H9 (cell line): Measurements from ENCODE around the gene ZNF224. TPM values are rescaled to one million over a fixed set of nuclear protein-coding genes. Genes with fewer than 3 reads are reported as not detected.

Source experiments
- DNase-seq: peaks from one replicate; pipeline ENCODE4 v3.0.0-alpha.2; 2017
- H2AFZ ChIP-seq: one replicate; pipeline ENCODE4 v1.6.1; 2013; ENCODE audit warnings: mild to moderate bottlenecking, low read length, control low read depth, moderate library complexity
- H2AK5ac ChIP-seq: 2 replicates; pipeline ENCODE4 v1.6.1; 2013; ENCODE audit warnings: low read length, control low read depth, mixed read lengths; ENCODE audit not compliant: insufficient read length
- H2BK120ac ChIP-seq: one replicate; pipeline ENCODE4 v1.6.1; 2013; ENCODE audit warnings: low read depth, mild to moderate bottlenecking, low read length, control low read depth, inconsistent platforms; ENCODE audit not compliant: poor library complexity, severe bottlenecking
- H2BK12ac ChIP-seq: 2 replicates; pipeline ENCODE4 v1.6.1; 2013; ENCODE audit warnings: low read length, control low read depth, mixed read lengths, low read depth; ENCODE audit not compliant: insufficient read length
- H2BK15ac ChIP-seq: 2 replicates; pipeline ENCODE4 v1.6.1; 2013; ENCODE audit warnings: low read depth, low read length, control low read depth
- H2BK20ac ChIP-seq: one replicate; pipeline ENCODE4 v1.6.1; 2013; ENCODE audit warnings: low read depth, mild to moderate bottlenecking, low read length, control low read depth, inconsistent platforms; ENCODE audit not compliant: poor library complexity, severe bottlenecking
- H2BK5ac ChIP-seq: 2 replicates; pipeline ENCODE4 v1.6.1; 2013; ENCODE audit warnings: low read length, control low read depth, mixed read lengths; ENCODE audit not compliant: insufficient read length
- H3K14ac ChIP-seq: 2 replicates; pipeline ENCODE4 v1.6.1; 2013; ENCODE audit warnings: low read length, control low read depth; ENCODE audit not compliant: insufficient read depth
- H3K18ac ChIP-seq: 2 replicates; pipeline ENCODE4 v1.6.1; 2013; ENCODE audit warnings: low read depth, mild to moderate bottlenecking, mixed read lengths, low read length, control low read depth; ENCODE audit not compliant: insufficient read length
- H3K23ac ChIP-seq: 2 replicates; pipeline ENCODE4 v1.6.1; 2013; ENCODE audit warnings: low read length, control low read depth, mixed read lengths, low read depth; ENCODE audit not compliant: insufficient read length
- H3K23me2 ChIP-seq: 2 replicates; pipeline ENCODE4 v1.6.1; 2013; ENCODE audit warnings: low read depth, mild to moderate bottlenecking, mixed read lengths, low read length, control low read depth; ENCODE audit not compliant: insufficient read length, poor library complexity, severe bottlenecking
- H3K27ac ChIP-seq: 2 replicates; pipeline ENCODE4 v1.5.1; 2013; ENCODE audit warnings: low read length, control low read depth, mixed read lengths, low read depth; ENCODE audit not compliant: insufficient read length
- H3K27me3 ChIP-seq: 2 replicates; pipeline ENCODE4 v1.6.1; 2013; ENCODE audit warnings: low read length, control low read depth, inconsistent platforms; ENCODE audit not compliant: insufficient read depth
- H3K4ac ChIP-seq: 2 replicates; pipeline ENCODE4 v1.6.1; 2013; ENCODE audit warnings: low read depth, mild to moderate bottlenecking, control low read depth, inconsistent platforms, low read length, moderate library complexity
- H3K4me1 ChIP-seq: 2 replicates; pipeline ENCODE4 v1.6.1; 2013; ENCODE audit warnings: low read length, control low read depth, inconsistent platforms; ENCODE audit not compliant: insufficient read depth
- H3K4me2 ChIP-seq: 2 replicates; pipeline ENCODE4 v1.6.1; 2013; ENCODE audit warnings: low read length, control low read depth, mixed read lengths; ENCODE audit not compliant: insufficient read length, insufficient read depth
- H3K56ac ChIP-seq: 2 replicates; pipeline ENCODE4 v1.6.1; 2013; ENCODE audit warnings: low read depth, mild to moderate bottlenecking, mixed read lengths, low read length, control low read depth; ENCODE audit not compliant: insufficient read length
- H3K79me1 ChIP-seq: 2 replicates; pipeline ENCODE4 v1.6.1; 2013; ENCODE audit warnings: low read depth, mild to moderate bottlenecking, moderate library complexity, low read length, control low read depth, inconsistent platforms; ENCODE audit not compliant: insufficient read depth, poor library complexity, severe bottlenecking
- H3K79me2 ChIP-seq: 2 replicates; pipeline ENCODE4 v1.6.1; 2013; ENCODE audit warnings: low read length, control low read depth, inconsistent platforms; ENCODE audit not compliant: insufficient read depth
- H3K9ac ChIP-seq: 2 replicates; pipeline ENCODE4 v1.6.1; 2013; ENCODE audit warnings: low read length, control low read depth, mixed read lengths; ENCODE audit not compliant: insufficient read length; ENCODE audit errors: extremely low read depth
- H3K9me3 ChIP-seq: one replicate; pipeline ENCODE4 v1.6.1; 2013; ENCODE audit warnings: low read depth, low read length, inconsistent platforms; ENCODE audit not compliant: control insufficient read depth
- H3T11ph ChIP-seq: one replicate; pipeline ENCODE4 v1.6.1; 2013; ENCODE audit warnings: mild to moderate bottlenecking, low read length, control low read depth, inconsistent platforms
- H4K20me1 ChIP-seq: one replicate; pipeline ENCODE4 v1.6.1; 2013; ENCODE audit not compliant: control insufficient read depth, insufficient read length, insufficient read depth
- H4K5ac ChIP-seq: 2 replicates; pipeline ENCODE4 v1.6.1; 2013; ENCODE audit warnings: low read depth, mild to moderate bottlenecking, mixed read lengths, low read length, control low read depth; ENCODE audit not compliant: insufficient read length
- H4K8ac ChIP-seq: replicated peaks from 2 replicates; pipeline ENCODE4 v1.6.1; 2013; ENCODE audit warnings: low read length, control low read depth, mixed read lengths, low read depth; ENCODE audit not compliant: insufficient read length
- H4K91ac ChIP-seq: 2 replicates; pipeline ENCODE4 v1.6.1; 2013; ENCODE audit warnings: low read depth, mild to moderate bottlenecking, moderate library complexity, mixed read lengths, low read length, control low read depth; ENCODE audit not compliant: insufficient read length
- H3K27ac Mint-ChIP-seq, 3 experiments: 2 replicates in 2 of 3; 3 replicates in 1 of 3; pipeline ENCODE4 v1.8.0; 2020 to 2021; ENCODE audit warnings: mixed read lengths in 3 of 3, mild to moderate bottlenecking in 1 of 3, moderate library complexity in 1 of 3
- H3K27me3 Mint-ChIP-seq: 2 replicates; pipeline ENCODE4 v1.8.0; 2021; ENCODE audit warnings: low read depth, mild to moderate bottlenecking, moderate library complexity, mixed read lengths
- H3K36me3 Mint-ChIP-seq, 3 experiments: 2 replicates in 2 of 3; 3 replicates in 1 of 3; pipeline ENCODE4 v1.8.0; 2020 to 2021; ENCODE audit warnings: low read depth in 3 of 3, mixed read lengths in 3 of 3; ENCODE audit not compliant: insufficient read depth in 1 of 3
- H3K4me1 Mint-ChIP-seq, 2 experiments: 2 replicates each; pipeline ENCODE4 v1.8.0; 2020; ENCODE audit warnings: mixed read lengths in 2 of 2
- H3K4me3 Mint-ChIP-seq, 2 experiments: 2 replicates in 1 of 2; 3 replicates in 1 of 2; pipeline ENCODE4 v1.8.0; 2020 to 2021; ENCODE audit warnings: mild to moderate bottlenecking in 2 of 2, mixed read lengths in 2 of 2, moderate library complexity in 1 of 2
- H3K9me3 Mint-ChIP-seq, 2 experiments: 2 replicates in 1 of 2; 3 replicates in 1 of 2; pipeline ENCODE4 v1.8.0; 2020; ENCODE audit warnings: mild to moderate bottlenecking in 2 of 2, mixed read lengths in 2 of 2, moderate library complexity in 1 of 2
- WGBS: extraction: QIAGEN DNeasy Blood & Tissue Kit; methylation state at CpG from one replicate; pipeline ENCODE4 v1.1.7; 2013; ENCODE audit warnings: missing lambda C conversion rate, low lambda C conversion rate, mixed read lengths; ENCODE audit not compliant: insufficient read length; ENCODE audit errors: extremely low coverage; 5-methylcytosine and 5-hydroxymethylcytosine counted together
- total RNA-seq: library from RNA; stranded (reverse); gene quantifications from 2 replicates; pipeline ENCODE4 v1.2.1, GENCODE V29; 2021
- TF ChIP-seq, protein P1 (sequence below): fragments of 200-600 bp; sonication (generic); conservative IDR thresholded peaks from 3 replicates; pipeline ENCODE4 v1.8.0; 2021; ENCODE audit warnings: antibody characterized with exemption, mild to moderate bottlenecking

ZNF224 gene
- total RNA-seq, 1 experiment from 2014 or later, result 19.0 TPM

DNA sequence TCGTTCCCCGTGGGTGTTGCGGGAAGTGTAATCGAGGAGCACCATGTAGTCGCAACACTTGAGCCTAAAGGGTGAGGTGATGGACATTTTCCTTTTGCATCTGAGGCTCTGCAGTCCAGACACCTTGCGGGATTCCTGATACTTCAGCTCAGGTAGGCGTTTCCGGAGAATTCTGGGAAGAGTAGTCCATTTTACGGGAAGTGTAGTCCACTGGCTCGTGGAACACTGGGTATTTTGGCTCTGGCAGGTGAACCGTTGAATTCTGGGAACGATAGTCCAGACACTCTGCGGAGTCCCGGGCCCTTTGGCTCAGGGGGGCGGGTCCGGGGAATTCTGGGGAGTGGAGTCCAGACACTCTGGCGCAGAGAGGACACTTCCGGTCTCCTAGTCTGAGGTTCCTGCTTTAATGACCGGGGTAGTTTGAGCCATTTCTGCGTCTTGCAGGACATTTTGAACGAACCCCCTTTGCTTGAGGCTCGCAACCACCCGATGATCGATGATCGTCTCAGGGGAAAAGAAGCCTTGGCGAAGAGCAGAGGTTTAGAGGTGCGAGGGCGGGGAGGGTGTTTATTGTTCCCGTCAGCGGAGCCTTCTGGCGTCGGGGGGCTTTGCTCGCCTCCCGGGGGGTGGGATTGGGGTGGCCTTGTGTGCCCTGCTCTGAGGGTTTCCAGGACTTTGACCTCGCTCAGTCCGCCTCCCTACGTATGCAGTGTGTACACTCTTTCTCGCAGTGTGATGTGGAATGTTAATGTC, 42.3 kb upstream of the ZNF224 start, which contains the start of gene ZNF223:
TSS of gene ZNF223 (plus strand) at position 387 of the 753 bp plus-strand sequence. CDS start 3,141 bp downstream, outside the sequence.
- peak within 1 kb of the TSS; percentile 84 for H3K9ac ChIP-seq

More for the DNA sequence above, 42.3 kb upstream of the ZNF224 start, which contains the start of gene ZNF223:
- Histone ChIP-seq H2BK5ac (no peak within 1 kb of the TSS), H3K79me2 (no peaks in the 10 kb centered on the region), H2BK15ac (no peak within 1 kb of the TSS), H3K27ac (no peak within 1 kb of the TSS), H3K79me1 (no peaks in the 10 kb centered on the region), H3K4me1 (0 out of 2 replicates have a peak, but pooled peaks cover 2% of the 10 kb centered on the region), H3K23ac (no peak within 1 kb of the TSS), H2AFZ (peak within 1 kb of the TSS; percentile 26), H3K23me2 (peaks cover 14% of the 10 kb centered on the region), H3K27me3 (no peaks in the 10 kb centered on the region), H4K20me1 (no peaks in the 10 kb centered on the region), H4K5ac (no peak within 1 kb of the TSS), H3K56ac (no peak within 1 kb of the TSS), H3K4me2 (peak within 1 kb of the TSS; percentile 93), H2BK20ac (no peak within 1 kb of the TSS), H3K14ac (no peak within 1 kb of the TSS), H3K9me3 (no peaks in the 10 kb centered on the region), H3K4ac (no peak within 1 kb of the TSS), H3K18ac (peak within 1 kb of the TSS; percentile 52), H2AK5ac (no peak within 1 kb of the TSS), H2BK12ac (no peak within 1 kb of the TSS), H2BK120ac (no peak within 1 kb of the TSS), H3T11ph (no peak within 1 kb of the TSS), H4K91ac (no peak within 1 kb of the TSS), H4K8ac (no peak within 1 kb of the TSS)
- H3K9me3 Mint-ChIP-seq, result peaks cover 0 to 29% of the 10 kb centered on the region in 2 experiments; a peak in 3 of 5 replicates
- peaks cover 21% of the 10 kb centered on the region for H3K27me3 Mint-ChIP-seq
- WGBS, result no CpG with 5 or more reads among the region's 38 CpGs
- peaks cover 4 to 9% of the 10 kb centered on the region in 2 experiments for H3K4me1 Mint-ChIP-seq
- peak; percentile 97 for DNase-seq
- H3K36me3 Mint-ChIP-seq, result peaks cover 16 to 22% (median 18%) of the 10 kb centered on the region in 3 experiments
- peak within 1 kb of the TSS; percentile 84 to 99 (median 95); a peak in 6 of 7 replicates for H3K27ac Mint-ChIP-seq
- TF ChIP-seq, protein P1, sequence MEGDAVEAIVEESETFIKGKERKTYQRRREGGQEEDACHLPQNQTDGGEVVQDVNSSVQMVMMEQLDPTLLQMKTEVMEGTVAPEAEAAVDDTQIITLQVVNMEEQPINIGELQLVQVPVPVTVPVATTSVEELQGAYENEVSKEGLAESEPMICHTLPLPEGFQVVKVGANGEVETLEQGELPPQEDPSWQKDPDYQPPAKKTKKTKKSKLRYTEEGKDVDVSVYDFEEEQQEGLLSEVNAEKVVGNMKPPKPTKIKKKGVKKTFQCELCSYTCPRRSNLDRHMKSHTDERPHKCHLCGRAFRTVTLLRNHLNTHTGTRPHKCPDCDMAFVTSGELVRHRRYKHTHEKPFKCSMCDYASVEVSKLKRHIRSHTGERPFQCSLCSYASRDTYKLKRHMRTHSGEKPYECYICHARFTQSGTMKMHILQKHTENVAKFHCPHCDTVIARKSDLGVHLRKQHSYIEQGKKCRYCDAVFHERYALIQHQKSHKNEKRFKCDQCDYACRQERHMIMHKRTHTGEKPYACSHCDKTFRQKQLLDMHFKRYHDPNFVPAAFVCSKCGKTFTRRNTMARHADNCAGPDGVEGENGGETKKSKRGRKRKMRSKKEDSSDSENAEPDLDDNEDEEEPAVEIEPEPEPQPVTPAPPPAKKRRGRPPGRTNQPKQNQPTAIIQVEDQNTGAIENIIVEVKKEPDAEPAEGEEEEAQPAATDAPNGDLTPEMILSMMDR, result no peak
- H3K4me3 Mint-ChIP-seq, result peak within 1 kb of the TSS; percentile 99 to 100
